GM21576 (cell line): ENCODE data around the gene PPP1R15B.

Experiments
- ATAC-seq: cut with Tn5 transposase; IDR thresholded peaks from one replicate; pipeline ENCODE4 v1.9.1; 2021; ENCODE audit warnings: mild to moderate bottlenecking, moderate library complexity; ENCODE audit not compliant: unreplicated experiment

The PPP1R15B gene

DNA sequence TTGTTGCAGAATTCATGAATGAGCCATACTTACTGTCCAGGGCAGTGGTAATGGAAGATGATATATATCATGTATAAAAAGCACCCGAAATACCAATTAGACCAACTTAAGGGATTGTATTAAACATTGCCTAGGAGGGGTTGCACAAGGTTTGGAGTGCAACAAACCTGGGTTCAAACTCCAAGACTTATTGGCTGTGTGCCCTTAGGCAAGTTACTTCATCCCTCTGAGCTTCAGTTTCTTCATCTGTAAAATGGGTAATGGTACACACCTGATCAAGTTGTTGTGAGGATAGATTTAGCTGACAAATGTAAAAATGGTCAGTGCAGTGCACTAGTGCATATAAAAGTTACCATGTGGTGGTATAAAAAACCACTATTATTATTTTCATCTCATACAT is 9.8 kb upstream of the PPP1R15B start:
- ATAC-seq = no peak

- ATAC-seq = no peak
Measured at GRCh38 chr1:204420039-204421004, 8.7 kb upstream of the PPP1R15B start.

DNA sequence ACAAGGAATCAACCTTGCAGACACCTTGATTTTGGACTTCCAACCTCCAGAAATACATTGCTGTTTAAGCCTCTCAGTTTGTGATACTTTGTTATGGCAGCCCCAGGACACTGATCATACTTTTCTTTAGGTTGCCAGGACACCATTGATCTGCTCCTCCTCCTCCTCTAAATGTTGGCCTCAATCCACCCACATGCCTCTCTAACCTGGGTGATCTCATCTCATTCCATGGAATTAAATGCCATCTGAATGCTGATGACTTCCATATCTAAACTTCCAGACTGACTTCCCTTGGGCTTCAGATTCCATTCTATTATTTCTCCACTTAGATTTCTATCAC is 7.4 kb upstream of the PPP1R15B start:
- no peak for ATAC-seq

GRCh38 chr1:204418174-204419063 is 6.8 kb upstream of the PPP1R15B start:
- no peak for ATAC-seq

- no peak for ATAC-seq
Measured at GRCh38 chr1:204417074-204417997, 5.7 kb upstream of the PPP1R15B start.

- ATAC-seq = no peak
Measured at GRCh38 chr1:204416589-204417073, 5.0 kb upstream of the PPP1R15B start.

DNA sequence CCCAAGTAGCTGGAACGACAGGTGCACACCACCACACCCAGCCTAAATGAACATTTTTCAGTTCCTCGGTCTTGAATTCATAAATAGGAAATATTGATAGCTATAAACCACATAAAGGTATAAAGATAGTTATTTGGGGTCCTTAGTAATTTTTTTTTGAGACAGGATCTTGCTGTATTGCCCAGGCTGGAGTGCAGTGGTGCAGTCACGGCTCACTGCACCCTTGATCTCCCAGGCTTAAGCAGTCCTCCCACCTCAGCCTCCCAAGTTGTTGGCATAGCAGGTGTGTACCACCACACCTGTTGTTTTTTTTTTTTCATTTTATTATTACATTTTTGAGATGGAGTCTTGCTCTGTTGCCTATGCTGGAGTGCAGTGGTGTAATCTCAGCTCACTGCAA is 3.7 kb upstream of the PPP1R15B start:
- ATAC-seq = no peak

DNA sequence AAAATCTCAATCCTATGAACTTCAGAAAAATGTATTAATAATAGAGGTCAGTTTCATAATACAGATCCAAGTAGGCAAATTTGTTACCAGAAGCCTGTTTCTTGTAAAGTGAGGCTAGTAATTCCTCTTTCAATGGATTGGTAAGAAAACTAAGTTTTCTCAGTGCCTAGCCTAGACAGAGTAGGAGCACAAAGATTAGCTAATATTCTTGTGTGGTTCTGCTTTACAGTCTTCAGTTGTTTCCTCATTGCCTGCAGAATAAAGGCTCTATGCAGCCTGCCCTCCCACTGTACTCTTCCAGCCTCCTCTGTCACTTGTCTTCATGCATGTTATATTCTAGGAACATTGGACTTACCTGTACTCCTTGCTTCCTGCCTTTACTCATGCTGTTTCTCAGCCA is 2.4 kb upstream of the PPP1R15B start:
- no peak for ATAC-seq

- no peak for ATAC-seq
Measured at GRCh38 chr1:204413170-204413535, 1.5 kb upstream of the PPP1R15B start.

DNA sequence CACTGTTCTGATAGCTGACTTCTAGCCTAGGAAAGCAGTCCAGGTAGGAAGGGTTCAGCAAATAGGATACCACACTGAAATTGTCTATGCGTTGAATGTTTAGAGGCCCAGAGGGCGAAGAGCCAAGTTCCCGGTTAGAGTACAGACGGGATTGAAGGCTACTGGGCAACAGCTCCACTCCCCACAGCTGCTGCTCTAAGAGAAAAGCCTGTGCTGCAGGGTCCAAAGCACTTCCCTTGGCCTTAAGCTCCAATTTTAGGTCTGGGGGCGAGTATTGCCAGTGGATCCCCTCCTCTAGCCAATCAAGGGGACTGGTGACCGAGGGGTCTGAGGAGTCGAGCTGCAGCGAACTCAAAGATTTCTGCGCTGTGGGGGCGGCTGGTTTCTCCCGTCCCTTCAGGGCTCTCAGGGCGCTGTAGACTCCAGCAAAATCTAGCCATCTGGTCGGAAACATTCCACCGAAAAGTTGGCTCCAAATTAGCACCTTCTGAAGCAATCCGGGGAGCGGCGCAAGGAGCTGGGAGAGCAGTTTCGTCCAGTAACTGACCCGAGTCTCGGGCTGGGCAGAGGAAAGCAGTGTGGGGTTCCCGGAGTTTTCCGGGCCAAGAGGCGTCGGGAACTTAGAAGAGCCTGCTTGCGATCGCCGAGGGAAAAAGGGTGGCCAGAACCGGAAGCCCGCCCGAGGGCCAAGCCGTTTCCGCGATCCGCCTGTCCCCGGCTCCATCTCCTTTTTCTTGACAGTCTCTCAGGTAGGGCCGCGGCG is 748 bp downstream of the PPP1R15B start:
- peak; percentile 30 for ATAC-seq

DNA sequence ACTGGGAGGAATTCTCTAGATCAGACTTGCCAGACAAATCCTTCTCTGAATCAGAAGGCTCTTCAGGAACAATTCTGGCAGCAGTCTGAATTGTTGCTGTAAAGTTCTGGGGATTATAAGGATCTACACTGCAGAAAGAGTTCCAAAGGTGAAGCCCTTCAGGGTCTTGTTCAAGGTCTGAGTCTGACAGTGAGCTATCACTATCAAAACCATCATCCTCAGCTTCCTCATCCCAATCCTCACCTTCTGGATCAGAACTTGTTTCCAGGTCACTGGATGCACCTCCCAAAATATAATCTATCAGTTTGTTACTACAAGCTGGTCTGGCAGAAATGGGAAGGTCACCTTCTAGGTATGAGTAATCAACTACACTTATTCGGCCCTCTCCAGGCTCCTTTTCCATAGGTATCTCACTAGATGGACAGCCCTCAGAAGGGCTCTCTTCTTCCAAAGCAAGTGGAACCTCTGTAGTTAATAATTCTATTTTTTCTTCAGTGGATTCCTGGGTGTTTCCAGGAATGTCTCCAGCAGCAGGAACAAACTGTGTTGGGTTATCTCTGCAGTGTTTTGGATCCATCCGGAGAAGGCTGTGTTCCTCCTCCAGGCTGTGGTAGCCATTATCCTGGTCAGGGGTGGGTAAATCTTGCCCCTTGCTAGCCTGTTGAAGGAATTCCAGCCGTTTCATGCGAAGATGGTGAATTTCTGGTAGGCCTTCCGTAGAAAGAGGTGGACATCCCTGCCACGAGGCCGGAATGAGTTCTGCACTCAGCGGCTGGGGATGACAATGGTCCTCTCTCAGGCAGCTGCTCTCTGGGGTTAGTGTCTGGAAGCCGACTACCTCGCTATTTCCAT is 1.6 kb downstream of the PPP1R15B start:
- ATAC-seq = no peak

- no peak for ATAC-seq
Measured at GRCh38 chr1:204409123-204409522, 2.5 kb downstream of the PPP1R15B start.

DNA sequence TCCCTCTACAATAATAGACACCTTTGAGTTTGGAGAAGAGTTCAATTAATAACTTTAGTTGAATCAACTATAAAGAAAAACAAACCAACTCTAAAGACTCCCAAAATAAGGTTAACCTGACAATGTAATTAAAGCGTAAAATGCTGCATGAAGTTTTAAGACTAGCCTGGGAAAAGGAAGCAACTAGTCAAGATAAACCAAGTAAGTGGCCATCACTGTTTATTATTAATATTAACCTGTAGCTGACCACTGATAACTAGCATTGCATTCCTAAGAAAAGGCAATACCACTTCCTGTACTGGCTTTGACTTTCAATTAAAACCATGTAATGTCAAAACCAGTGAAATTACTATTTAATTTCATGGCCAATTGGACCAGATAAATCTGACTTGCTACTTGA is 3.0 kb downstream of the PPP1R15B start:
- ATAC-seq = no peak

GRCh38 chr1:204408074-204408507 is 3.5 kb downstream of the PPP1R15B start:
- ATAC-seq = no peak

DNA sequence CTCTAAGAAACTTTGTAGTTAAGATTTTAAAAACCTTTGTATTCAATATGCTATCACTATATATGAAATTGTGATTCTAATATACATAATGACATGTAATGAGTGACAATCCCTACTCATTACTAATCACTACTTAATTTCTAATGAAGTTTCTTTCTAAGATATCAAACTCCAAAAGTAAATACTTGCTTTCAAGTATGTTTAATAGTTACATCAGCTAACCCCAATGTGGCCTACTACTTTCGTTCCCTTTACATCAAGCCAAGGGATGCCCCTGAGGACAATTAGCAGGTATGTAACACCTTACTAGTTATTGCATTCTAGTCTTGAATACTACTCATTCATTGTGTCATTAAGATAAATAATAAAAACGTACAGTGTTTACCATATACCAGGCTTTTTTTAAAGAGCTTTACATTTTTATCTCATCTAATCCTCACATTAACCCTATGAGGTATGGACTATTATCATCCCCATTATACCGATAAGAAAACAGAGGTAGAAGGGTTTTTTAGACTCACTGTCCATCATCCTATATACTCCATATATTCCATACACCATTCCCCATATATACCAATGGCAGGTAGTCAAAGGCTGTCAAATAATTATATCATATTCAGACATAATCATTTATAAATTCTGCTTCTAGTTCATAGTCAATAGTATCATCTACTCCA is 4.2 kb downstream of the PPP1R15B start:
- no peak for ATAC-seq

- no peak for ATAC-seq
Measured at GRCh38 chr1:204406621-204407020, 5.0 kb downstream of the PPP1R15B start.

DNA sequence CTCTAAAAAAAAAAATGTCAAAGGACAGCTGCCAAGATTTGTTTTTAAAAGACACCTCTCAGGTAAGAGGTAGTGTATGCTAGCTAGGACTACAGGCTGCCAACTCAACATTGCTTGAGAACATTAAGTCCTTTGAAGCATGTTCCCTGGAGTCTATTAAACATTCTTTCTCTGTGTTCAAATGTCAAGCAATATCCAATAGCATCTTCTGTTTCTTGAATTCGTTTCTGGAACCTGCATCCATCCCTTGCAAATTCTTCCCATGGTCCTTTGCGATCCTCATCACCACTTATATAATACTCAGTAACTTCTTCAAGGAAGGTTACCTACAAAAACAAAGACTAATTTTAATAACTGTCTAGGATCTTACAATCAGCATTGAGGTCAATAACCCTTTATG is 5.6 kb downstream of the PPP1R15B start:
- no peak for ATAC-seq

DNA sequence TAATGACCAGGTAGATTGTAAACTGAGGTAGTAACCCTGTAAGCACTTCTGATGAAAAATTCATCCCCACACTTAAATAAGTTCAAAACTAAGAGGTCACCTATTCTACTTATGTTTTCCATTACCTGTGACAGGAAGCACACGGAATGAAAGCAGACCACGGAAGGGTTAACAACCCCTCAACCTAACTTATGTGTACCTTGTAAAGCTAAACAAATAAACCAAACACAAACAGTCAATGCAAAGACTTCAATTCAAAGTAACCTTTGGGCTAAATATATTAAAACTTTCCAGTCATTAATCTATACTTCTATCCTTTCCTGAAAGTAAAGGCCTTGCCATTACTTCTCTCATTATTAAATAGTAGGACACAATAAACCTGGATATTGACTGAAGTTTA is 7.0 kb downstream of the PPP1R15B start:
- ATAC-seq = no peak
